Measurements from ENCODE around the gene MAMDC4. TPM values are rescaled to one million over a fixed set of nuclear protein-coding genes. Genes with fewer than 3 reads are reported as not detected.
"Not testable (repeated sequence)": the region's sequence is repeated elsewhere in the genome, so short reads cannot be mapped to it uniquely, and the experiment has no call there.

Gene MAMDC4
- total RNA-seq, 1 donor from 2014 or later = 6.8 TPM

- DNase-seq (ENCODE audit: low read depth) = no peak
These were observed 9.1 kb downstream of the MAMDC4 start for GRCh38 chr9:136860933-136861873.

- DNase-seq (ENCODE audit: low read depth) = no peak
These were observed 9.8 kb downstream of the MAMDC4 start for GRCh38 chr9:136861874-136862457.

DNA sequence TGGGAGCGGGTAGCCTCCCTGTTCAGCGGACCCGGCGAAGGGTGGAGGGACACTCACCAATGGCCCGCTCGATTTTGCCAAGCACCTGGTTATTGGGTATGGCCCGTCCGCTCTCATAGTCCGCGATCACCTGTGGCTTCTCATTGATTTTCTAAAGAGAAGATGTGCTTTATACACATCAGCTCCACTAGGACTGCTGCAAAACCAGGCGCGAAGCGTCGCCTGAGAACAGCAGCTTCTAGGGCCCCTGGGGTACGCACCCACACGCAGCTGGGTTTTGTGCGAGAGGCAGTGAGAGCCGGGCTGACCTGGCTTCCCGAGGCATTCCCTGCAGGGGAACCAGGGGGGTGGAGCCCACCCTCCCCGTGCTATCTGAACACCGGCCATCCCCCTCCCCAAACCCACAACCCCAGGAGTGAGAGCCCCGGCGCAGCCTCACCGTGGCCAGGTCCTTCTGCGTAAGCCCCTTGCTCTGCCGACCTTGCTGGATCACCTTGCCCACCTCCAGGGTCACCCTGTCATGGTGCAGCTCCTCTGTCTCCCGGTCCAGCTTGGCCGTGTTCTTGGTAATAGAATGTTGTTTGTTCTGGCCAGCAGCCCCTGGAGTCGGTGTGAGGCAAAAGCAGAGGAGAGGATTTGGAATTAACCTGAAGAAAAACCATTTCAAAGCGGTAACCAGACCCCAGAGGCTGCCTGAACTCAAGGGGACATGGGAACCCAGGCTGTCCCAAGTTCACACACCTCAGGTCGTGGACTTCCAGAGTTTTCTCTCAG, 10.9 kb downstream of the MAMDC4 start:
- DNase-seq (ENCODE audit: low read depth) = no peak

GRCh38 chr9:136863623-136864273, 11.6 kb downstream of the MAMDC4 start:
- no peak for DNase-seq (ENCODE audit: low read depth)

DNA sequence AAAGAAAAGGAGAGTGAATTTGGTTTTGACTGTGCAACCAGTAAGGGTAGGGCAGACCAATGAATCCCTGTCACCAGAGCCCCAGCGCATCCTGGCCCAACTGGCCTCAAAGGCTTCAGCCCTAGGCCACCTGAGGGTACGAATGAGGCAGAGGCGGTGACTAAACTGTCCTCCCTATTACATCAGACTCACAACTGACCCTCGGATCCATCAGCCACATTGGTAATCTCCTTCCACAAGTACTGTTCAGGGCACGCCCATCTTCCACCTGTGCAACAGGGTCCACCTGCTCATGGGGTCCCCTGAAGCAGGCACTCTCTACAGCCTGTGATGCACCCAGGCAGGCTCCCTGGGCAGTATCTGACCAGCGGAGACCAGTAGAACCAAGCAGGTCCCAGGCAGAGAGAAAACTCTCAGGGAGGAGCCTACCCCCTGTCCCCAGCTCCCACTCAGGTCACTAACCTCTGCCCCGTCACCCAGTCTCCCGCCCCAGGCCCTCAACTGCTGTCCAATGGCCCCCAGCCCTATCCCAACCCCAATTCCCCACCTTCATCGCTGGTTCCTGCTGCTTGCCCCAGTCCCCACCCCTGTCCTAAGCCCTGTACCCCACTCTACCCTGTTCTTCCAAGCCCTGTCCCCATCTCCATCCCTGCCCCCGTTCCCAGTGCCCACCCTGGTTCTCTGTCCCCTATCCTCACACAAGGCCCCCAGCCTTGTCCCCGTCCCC, 13.1 kb downstream of the MAMDC4 start:
- DNase-seq (ENCODE audit: low read depth) = no peak

- DNase-seq (ENCODE audit: low read depth) = no peak
These were observed 13.6 kb downstream of the MAMDC4 start for GRCh38 chr9:136865768-136866103.

DNA sequence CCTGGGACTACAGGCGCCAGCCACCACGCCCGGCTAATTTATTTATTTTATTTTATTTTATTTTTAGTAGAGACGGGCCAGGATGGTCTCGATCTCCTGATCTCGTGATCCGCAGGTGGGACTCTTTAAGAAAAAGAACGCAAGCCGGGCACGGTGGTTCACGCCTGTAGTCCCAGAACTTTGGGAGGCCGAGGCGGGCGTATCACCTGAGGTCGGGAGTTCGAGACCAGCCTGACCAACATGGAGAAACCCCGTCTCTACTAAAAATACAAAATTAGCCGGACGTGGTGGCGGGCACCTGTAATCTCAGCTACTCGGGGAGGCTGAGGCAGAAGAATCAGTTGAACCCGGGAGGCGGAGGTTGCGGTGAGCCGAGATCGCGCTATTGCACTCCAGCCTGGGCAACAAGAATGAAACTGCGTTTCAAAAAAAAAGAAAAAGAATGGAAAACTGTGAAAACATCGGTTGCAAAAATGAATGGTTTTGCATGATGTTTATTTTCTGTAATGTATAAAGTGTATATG, 14.8 kb downstream of the MAMDC4 start:
- DNase-seq (ENCODE audit: low read depth) = not testable (repeated sequence)

- DNase-seq (ENCODE audit: low read depth) = no peak
These were observed 15.3 kb downstream of the MAMDC4 start for GRCh38 chr9:136867480-136867879.

GRCh38 chr9:136867917-136868316, 15.8 kb downstream of the MAMDC4 start:
- DNase-seq (ENCODE audit: low read depth) = no peak

DNA sequence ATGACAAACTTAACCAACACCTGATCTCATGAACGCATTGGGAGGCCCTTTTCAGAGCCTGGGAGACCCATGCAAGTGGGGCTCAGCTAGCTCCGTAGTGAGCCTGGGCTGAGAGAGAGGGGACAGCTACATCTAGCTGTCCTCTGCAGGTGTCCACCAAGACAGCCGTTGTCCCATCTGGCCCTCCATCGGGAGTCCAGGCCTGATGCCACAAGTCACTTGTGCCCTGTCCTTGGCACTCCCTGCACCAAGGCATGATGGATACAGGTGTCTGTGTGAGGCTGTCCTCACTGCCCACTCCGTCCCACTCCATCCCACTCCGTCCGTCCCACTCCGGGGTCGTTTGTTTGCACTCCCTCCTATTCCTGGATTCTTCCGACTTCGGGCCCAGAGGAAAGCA, 16.5 kb downstream of the MAMDC4 start:
- DNase-seq (ENCODE audit: low read depth) = no peak

GRCh38 chr9:136869611-136870010, 17.5 kb downstream of the MAMDC4 start:
- DNase-seq (ENCODE audit: low read depth) = not testable (repeated sequence)

- no peak for DNase-seq (ENCODE audit: low read depth)
These were observed 23.0 kb downstream of the MAMDC4 start for GRCh38 chr9:136875155-136875554.

DNA sequence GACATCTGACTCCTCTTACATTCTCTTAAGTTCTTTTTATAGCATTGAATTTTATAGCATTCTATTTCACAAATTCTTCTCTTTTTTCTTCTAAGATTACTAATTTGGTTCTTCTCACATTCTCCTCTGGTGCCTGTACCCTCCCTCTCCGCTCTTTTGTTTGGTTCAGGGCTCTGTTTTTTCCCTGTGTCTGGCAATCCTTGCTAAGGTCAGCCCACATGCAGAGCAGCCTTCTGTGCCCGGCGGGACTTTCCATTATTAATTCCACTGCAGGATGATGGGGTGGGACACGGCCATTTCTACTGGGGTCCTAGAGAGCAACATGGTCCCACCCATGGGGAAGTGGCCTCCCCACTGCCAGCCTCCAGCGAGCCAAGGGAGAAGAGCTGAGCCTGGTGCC, 24.3 kb downstream of the MAMDC4 start:
- DNase-seq (ENCODE audit: low read depth) = no peak

GRCh38 chr9:136880651-136881050, 28.5 kb downstream of the MAMDC4 start:
- no peak for DNase-seq (ENCODE audit: low read depth)

GRCh38 chr9:136881691-136882108, 29.6 kb downstream of the MAMDC4 start:
- DNase-seq (ENCODE audit: low read depth) = peak; percentile 18

GRCh38 chr9:136882109-136882946, 30.2 kb downstream of the MAMDC4 start:
- peak; percentile 86 for DNase-seq (ENCODE audit: low read depth)

- DNase-seq (ENCODE audit: low read depth) = not testable (repeated sequence)
These were observed 30.8 kb downstream of the MAMDC4 start for GRCh38 chr9:136882947-136883283.

GRCh38 chr9:136883670-136884069, 31.5 kb downstream of the MAMDC4 start:
- DNase-seq (ENCODE audit: low read depth) = not testable (repeated sequence)

DNA sequence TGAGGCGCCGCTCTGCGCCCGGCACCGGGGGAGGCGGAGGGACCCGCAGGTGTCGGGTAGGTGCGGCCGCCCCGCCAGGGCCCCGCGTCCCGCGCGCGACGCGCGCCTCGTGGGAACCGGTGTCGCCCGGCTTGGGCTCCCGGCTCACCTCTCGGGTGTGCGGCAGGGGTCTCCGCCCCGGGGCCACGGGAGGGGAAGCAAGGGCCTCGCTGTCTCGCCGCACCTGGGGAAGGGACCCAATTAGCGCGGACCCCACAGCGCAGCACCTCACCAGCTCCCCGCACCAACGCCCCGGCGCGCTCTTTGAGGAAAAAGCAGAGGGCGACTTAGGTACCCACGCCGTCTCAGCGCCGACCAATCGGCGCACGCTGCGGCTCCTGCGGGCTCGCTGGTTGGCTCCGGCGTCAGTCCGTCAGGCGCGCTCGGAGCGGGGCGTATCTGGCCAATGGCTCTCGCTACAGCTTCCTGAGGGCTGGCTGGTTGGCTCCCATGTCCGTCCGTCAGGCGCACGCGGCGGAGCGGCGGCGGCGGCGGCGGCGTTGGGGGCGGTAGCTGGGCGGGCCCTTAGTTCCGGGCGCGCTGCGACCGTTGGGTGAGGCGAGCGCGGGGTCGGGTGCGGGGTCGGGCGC, 33.9 kb downstream of the MAMDC4 start, which contains the start of gene TRAF2:
Gene TRAF2 (plus strand): TSS at position 567 of the 629 bp plus-strand sequence. CDS start 12,225 bp downstream, outside the sequence.
- DNase-seq (ENCODE audit: low read depth) = peak; percentile 95
